HFF-Myc (cell line): Measurements from ENCODE around the gene CGB1.
"Not testable (repeated sequence)": the region's sequence is repeated elsewhere in the genome, so short reads cannot be mapped to it uniquely, and the experiment has no call there.

Source experiments
- DNase-seq: peaks from one replicate; pipeline ENCODE4 v3.0.0-alpha.2; 2011; ENCODE audit warnings: low read depth; ENCODE audit errors: extremely low read depth
- H3K4me3 ChIP-seq: replicated peaks from 2 replicates; pipeline ENCODE4 v1.5.1; 2011; ENCODE audit warnings: low read depth, mild to moderate bottlenecking, control low read depth, low read length
- CTCF ChIP-seq: IDR thresholded peaks from 2 replicates; pipeline ENCODE4 v1.5.1; 2012; ENCODE audit warnings: mild to moderate bottlenecking, low read depth, low read length, control low read depth; ENCODE audit errors: missing control alignments

Gene CGB1

DNA sequence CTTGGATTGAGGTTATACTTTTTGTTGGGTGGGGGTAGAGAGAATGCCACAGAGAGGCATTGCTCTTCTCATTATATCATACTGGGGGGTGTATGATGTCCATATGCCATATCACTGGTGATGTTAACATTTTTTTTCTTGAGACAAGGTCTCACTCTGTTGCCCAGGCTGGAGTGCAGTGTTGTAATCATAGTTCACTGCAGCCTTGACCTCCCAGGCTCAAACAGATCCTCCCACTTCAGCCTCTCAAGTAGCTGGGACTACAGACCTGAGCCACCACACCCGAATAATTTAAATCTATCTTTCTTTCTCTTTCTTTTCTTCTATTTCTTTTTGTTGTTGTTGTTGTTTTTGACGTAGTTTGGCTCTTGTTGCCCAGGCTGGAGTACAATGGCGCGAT is 43.7 kb upstream of the CGB1 start:
- no peak for TF ChIP-seq CTCF
- DNase-seq, result no peak
- H3K4me3 ChIP-seq, result no peak overlapping the region

DNA sequence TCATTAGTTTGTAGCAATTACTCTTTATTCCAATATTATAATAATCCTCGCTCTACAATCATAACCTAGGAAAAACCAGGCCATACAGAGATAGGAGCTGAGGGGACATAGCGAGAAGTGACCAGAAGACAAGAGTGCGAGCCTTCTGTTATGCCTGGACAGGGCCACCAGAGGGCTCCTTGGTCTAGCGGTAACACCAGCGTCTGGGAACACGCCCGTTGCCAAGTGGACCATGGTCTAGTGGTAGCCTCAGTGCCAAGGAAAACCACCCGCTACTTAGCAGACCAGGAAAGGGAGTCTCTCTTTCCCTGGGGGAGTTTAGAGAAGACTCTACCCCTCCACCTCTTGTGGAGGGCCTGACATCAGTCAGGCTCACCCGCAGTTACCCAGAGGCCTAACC is 38.2 kb upstream of the CGB1 start:
- DNase-seq, H3K4me3 ChIP-seq: not testable (repeated sequence)
- TF ChIP-seq CTCF, result peak; percentile 51

GRCh38 chr19:49073514-49074378 is 37.1 kb upstream of the CGB1 start:
- H3K4me3 ChIP-seq, result no peak overlapping the region
- TF ChIP-seq CTCF, result peak; percentile 23
- DNase-seq, result no peak

DNA sequence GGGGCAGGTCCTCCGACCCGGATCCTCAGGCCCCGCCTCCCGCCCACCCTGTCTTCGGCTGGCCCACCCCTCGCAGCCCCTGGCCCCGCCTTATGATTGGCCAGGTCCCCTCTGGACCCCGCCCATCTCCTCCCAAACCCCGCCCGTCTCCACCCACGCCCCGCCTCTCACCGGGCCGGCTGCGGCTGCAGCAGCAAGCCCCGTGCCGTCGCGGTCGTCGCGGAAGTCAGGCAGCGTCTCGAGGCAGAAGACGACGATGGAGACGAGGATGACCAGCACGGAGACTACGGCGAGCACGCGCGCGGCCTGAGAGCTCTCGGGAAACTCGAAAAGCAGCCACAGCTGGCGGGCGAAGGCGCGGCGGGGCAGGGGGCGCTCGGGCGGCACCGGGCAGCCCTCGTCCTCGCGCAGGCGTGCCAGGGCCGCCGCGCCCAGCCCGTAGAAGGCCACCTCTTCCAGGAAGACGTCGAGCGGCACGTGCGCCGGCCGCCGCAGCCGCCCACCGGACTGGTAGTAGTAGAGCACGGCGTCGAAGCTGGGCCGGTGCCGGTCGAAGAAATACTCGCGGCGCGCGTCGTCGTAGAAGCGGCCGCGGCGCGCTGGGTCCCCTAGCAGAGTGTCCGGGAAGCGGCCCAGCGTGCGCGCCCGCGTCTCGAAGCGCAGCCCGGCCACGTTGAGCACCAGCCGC is 35.3 kb upstream of the CGB1 start:
- DNase-seq, result no peak
- no peak overlapping the region for H3K4me3 ChIP-seq
- TF ChIP-seq CTCF, result no peak

GRCh38 chr19:49070416-49070815 is 33.7 kb upstream of the CGB1 start:
- TF ChIP-seq CTCF, result no peak
- DNase-seq, result no peak
- no peak overlapping the region for H3K4me3 ChIP-seq

GRCh38 chr19:49069026-49069425 is 32.3 kb upstream of the CGB1 start:
- DNase-seq, result no peak
- H3K4me3 ChIP-seq, result no peak overlapping the region
- no peak for TF ChIP-seq CTCF

- no peak for DNase-seq
- no peak overlapping the region for H3K4me3 ChIP-seq
- TF ChIP-seq CTCF, result no peak
These were observed 30.9 kb upstream of the CGB1 start for GRCh38 chr19:49067554-49067953.
